Left ventricle myocardium inferior (tissue), 1 donor: ENCODE measurements around the gene HDAC7. TPM values are rescaled to one million over a fixed set of nuclear protein-coding genes. Genes with fewer than 3 reads are reported as not detected.

ENCODE experiments used
- DNase-seq: peaks from one replicate; pipeline ENCODE4 v3.0.0-alpha.2; 2020
- H3K27ac ChIP-seq: fragments of 200-600 bp; replicated peaks from 2 replicates; pipeline ENCODE4 v1.8.0; 2021
- H3K27me3 ChIP-seq: fragments of 200-600 bp; 2 replicates; pipeline ENCODE4 v1.8.0; 2021; ENCODE audit warnings: low read depth
- H3K36me3 ChIP-seq: fragments of 200-600 bp; 2 replicates; pipeline ENCODE4 v1.8.0; 2021
- H3K4me1 ChIP-seq: fragments of 200-600 bp; 2 replicates; pipeline ENCODE4 v1.8.0; 2021
- H3K4me3 ChIP-seq: fragments of 200-600 bp; 2 replicates; pipeline ENCODE4 v1.8.0; 2021; ENCODE audit warnings: mild to moderate bottlenecking, moderate library complexity
- H3K9me3 ChIP-seq: fragments of 200-600 bp; replicated peaks from 2 replicates; pipeline ENCODE4 v1.8.0; 2021
- intact Hi-C: fragments of 100-400 bp; cut with micrococcal nuclease; formaldehyde crosslinking; loops from one replicate; pipeline ENCODE4 v1.11.0; 2022
- total RNA-seq: library from RNA; stranded (reverse); fragmentation: NEBNext Ultra II Directional; extraction: Animal tissue kit (Norgen Biotek cat#: 25700); gene quantifications from one replicate; pipeline ENCODE4 v1.2.1, GENCODE V29; 2021
- TF ChIP-seq, protein P1 (sequence below): fragments of 200-600 bp; IDR thresholded peaks from 2 replicates; pipeline ENCODE4 v1.8.0; 2021; ENCODE audit warnings: antibody characterized with exemption, mild to moderate bottlenecking, borderline replicate concordance
- donor health status: DM: no; HTN: yes; CAD: no; lungs with severe emphysema.

HDAC7 gene
- total RNA-seq, 1 donor from 2014 or later: 47.1 TPM

DNA sequence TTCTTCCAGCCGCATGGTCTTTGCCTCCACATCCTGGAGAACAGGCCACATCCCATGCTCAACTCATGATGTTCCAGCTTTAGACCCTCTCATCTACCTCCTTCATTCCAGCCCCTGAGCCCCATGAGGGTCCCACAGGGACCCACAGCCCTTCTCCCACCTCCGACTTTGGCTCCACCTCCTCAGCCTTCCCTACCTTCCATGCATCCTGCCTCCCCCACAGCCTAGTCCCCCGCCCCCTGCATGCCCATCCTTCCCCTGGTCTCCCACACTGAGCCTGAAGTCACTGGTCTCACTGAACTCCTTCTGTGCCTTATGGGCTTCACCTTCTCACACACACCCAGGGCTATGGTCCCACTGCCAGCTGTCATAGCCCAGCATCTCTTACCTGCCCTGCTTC is 70.8 kb downstream of the HDAC7 start:
- H3K36me3 ChIP-seq: peaks cover 36% of the 10 kb centered on the region
- intact Hi-C loops: no loop called here
- no peaks in the 10 kb centered on the region for H3K9me3 ChIP-seq
- H3K4me1 ChIP-seq: peaks cover 54% of the 10 kb centered on the region
- no peaks in the 10 kb centered on the region for H3K27me3 ChIP-seq
- TF ChIP-seq, protein P1, sequence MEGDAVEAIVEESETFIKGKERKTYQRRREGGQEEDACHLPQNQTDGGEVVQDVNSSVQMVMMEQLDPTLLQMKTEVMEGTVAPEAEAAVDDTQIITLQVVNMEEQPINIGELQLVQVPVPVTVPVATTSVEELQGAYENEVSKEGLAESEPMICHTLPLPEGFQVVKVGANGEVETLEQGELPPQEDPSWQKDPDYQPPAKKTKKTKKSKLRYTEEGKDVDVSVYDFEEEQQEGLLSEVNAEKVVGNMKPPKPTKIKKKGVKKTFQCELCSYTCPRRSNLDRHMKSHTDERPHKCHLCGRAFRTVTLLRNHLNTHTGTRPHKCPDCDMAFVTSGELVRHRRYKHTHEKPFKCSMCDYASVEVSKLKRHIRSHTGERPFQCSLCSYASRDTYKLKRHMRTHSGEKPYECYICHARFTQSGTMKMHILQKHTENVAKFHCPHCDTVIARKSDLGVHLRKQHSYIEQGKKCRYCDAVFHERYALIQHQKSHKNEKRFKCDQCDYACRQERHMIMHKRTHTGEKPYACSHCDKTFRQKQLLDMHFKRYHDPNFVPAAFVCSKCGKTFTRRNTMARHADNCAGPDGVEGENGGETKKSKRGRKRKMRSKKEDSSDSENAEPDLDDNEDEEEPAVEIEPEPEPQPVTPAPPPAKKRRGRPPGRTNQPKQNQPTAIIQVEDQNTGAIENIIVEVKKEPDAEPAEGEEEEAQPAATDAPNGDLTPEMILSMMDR: no peak
- H3K27ac ChIP-seq: no peak overlapping the region
- H3K4me3 ChIP-seq: no peak overlapping the region
- DNase-seq: no peak

DNA sequence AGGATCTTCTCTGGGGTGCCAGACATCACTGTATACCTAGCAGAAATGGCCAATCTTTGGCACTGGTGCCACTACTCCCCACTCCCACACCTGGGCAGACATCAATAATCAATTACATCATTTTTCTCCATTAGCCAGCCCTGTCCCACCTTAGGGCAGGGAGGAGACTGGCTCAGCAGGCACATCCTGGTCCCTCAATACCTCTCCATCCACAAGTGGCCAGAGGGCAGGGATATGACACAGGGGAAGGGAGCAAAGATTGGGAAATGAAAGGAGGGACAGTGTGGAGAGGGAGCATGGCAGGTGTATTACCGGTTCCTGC is 71.2 kb downstream of the HDAC7 start:
- Histone ChIP-seq H3K9me3 (no peaks in the 10 kb centered on the region), H3K27ac (no peak overlapping the region), H3K36me3 (peaks cover 36% of the 10 kb centered on the region), H3K4me3 (no peak overlapping the region), H3K27me3 (no peaks in the 10 kb centered on the region), H3K4me1 (peaks cover 52% of the 10 kb centered on the region)
- TF ChIP-seq, protein P1: no peak
- DNase-seq: no peak
- intact Hi-C loops: no loop called here

DNA sequence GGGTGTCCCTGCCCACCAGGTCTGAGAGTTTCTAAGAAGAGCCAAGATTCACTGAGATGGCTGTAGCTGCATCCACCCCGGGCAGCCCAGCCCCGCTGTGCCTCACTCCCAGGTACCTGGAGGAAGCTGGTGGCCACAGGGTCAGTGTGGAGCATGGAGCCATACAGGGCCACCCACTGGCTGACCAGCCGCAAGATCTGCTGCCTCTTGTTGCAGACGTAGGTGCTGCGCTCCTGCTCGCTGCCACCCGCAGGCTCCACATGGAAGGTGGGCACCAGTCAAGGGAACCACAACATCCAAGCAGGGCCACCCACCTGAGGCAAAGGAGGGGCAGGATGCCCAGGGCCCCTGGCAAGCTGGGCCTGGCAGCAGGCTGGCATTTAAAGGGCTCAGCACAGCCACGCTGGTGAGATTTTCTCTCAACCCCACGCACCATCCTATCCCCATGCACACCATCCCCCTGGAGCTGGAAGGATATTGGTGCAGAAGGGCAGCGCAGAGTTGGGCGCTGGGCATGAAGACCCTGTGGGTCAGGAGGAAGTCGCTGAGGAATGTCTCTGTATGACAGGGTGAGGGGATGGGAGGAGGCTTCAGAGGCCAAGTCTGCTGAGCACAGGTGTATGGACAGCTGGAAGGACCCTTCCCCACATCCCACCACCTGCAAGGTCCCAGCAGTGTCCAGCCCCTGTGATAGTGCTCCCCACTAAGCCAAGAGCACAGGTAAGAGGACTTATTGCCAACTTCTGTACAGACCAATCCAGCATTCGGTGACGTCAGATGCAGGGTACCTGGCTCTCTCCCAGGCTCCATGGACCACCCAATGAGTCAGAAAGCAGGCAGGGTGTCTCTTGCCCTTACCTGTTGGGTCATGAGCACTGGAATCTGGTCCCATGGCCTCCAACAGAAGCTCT is 71.9 kb downstream of the HDAC7 start:
- no peaks in the 10 kb centered on the region for H3K9me3 ChIP-seq
- H3K27ac ChIP-seq: no peak overlapping the region
- DNase-seq: no peak
- H3K27me3 ChIP-seq: no peaks in the 10 kb centered on the region
- H3K4me1 ChIP-seq: peaks cover 46% of the 10 kb centered on the region
- intact Hi-C loops: no loop called here
- peaks cover 36% of the 10 kb centered on the region for H3K36me3 ChIP-seq
- TF ChIP-seq, protein P1: no peak
- H3K4me3 ChIP-seq: no peak overlapping the region

DNA sequence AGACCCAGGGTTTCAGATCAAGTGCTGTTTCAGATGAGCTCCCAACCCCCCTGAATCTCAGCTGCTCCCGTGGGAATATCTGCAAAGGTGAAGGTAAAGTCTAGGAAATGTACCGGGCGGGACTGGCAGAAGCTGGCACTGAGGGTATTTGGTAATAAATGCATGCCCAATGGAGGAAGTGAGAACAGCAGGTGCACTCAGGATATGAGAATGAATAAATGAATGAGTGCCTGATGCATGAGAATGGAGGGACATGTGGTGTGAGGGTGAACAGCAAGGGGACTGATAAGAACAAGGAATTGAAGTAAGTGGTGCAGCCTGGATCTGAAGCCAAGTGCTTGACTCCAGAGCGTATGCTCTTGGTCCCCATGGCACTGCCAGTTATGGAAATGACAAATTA is 72.6 kb downstream of the HDAC7 start:
- H3K4me1 ChIP-seq: peaks cover 43% of the 10 kb centered on the region
- no peak for DNase-seq
- intact Hi-C loops: no loop called here
- TF ChIP-seq, protein P1: no peak
- no peaks in the 10 kb centered on the region for H3K27me3 ChIP-seq
- no peak overlapping the region for H3K4me3 ChIP-seq
- H3K27ac ChIP-seq: no peak overlapping the region
- H3K36me3 ChIP-seq: peaks cover 36% of the 10 kb centered on the region
- H3K9me3 ChIP-seq: no peaks in the 10 kb centered on the region

DNA sequence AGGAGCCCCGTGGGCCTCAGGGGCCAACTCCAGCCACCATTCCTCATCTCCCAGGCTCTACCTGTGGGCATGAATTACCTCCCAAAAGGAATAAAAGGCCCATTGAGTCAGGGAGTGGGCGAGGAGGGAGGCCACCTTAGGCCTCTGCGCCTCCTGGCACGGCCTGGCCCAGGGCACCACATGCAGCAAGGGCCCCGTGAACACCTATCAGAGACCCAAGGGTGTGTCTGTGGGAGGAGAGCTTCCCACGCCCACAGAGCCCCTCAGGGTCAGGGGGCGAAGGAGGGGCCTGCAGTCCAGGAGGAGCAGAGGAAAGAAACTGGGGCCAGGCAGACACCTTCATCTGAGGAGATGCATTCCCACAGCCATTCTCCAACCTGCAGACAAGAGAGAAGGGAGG is 73.2 kb downstream of the HDAC7 start:
- DNase-seq: no peak
- Histone ChIP-seq H3K4me3 (no peak overlapping the region), H3K27me3 (no peaks in the 10 kb centered on the region), H3K27ac (no peak overlapping the region), H3K36me3 (peaks cover 36% of the 10 kb centered on the region), H3K9me3 (no peaks in the 10 kb centered on the region), H3K4me1 (peaks cover 43% of the 10 kb centered on the region)
- intact Hi-C loops: no loop called here
- TF ChIP-seq, protein P1: no peak
